HK-2 (cell line): ENCODE results near the gene GAD2.

Experiments used
- DNase-seq: peaks from one replicate; pipeline ENCODE4 v3.0.0-alpha.2; 2018; ENCODE audit not compliant: unreplicated experiment

The GAD2 gene

DNA sequence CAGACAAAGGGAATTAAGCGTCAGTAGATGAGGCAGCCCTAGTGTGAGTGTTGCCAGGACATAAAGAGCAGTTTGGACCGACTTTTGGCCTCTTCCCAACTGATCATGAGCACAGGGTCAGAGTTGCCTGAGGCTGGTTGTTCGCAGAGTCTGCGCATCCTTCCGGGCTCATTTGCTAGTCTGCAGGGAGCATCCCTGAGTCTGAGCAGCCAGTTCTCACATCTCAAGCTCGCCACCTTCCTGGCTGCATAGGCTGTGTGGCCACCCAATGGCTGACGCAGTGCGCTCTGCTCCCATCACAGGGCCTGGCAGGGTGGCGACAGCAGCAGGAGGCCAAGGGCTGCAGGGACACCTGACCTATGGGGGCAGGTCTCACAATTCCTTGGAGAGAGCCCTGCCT is 5.0 kb downstream of the GAD2 start:
- DNase-seq = no peak

- no peak for DNase-seq
Observed at GRCh38 chr10:26222563-26222962, 6.0 kb downstream of the GAD2 start.

DNA sequence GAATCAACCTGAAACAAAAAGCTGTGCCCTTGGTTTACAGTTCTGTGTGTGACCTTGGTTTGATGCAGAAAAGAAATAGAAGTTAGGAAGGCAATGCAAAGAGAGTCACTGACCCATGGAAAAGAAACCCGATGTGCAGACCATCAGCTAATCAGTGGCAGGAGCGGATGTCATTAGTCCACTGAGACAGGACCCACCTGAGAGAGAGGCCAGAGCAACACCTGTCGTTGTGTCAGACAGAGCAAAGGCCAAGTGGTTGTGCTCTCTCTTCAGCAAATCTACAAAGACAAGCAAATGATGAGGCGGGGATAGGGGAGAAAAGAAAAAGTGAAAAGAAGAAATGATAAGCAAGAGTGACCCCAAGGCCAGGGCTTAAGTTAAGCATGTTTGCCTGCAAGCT is 8.7 kb downstream of the GAD2 start:
- no peak for DNase-seq

DNA sequence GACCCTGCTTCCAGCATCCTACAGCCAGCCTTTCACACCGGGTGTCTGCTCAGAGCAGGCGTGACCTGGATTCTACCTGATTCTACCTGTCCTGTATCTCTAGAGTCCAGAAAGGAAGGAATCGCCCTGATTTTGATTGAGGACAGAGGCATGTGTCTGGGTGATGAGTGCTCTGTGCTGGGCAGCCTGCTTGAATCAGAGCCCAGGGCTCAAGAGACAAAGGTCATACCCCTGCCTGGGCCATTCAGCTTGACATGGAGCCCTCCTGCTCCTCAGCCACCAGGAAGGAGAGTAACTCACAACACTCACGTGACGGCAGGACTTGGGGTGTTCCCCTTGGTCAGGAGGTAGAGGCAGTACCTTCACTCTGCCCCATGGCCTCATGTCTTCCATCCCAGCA is 11.2 kb downstream of the GAD2 start:
- no peak for DNase-seq

DNA sequence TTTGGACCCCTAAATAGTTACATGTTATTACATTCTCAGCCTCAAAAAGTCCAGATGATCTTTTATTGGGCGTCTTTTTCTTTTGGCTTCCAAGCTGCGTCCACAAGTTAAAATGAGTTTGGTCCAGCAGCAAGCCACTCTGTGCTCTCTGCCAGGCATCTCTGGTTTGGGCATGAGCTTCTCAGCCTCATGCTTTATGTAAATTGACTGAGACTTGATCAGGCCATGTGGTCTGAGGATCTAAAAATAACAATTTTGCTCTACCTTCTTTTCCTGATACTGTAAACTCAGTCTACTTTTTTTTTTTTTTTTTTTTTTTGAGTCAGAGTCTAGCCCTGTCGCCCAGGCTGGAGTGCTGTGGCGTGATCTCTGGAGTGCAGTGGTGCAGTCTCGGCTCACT is 15.6 kb downstream of the GAD2 start:
- DNase-seq = no peak

- no peak for DNase-seq
Observed at GRCh38 chr10:26235761-26236160, 19.2 kb downstream of the GAD2 start.

GRCh38 chr10:26238378-26238777 is 21.8 kb downstream of the GAD2 start:
- DNase-seq = no peak

DNA sequence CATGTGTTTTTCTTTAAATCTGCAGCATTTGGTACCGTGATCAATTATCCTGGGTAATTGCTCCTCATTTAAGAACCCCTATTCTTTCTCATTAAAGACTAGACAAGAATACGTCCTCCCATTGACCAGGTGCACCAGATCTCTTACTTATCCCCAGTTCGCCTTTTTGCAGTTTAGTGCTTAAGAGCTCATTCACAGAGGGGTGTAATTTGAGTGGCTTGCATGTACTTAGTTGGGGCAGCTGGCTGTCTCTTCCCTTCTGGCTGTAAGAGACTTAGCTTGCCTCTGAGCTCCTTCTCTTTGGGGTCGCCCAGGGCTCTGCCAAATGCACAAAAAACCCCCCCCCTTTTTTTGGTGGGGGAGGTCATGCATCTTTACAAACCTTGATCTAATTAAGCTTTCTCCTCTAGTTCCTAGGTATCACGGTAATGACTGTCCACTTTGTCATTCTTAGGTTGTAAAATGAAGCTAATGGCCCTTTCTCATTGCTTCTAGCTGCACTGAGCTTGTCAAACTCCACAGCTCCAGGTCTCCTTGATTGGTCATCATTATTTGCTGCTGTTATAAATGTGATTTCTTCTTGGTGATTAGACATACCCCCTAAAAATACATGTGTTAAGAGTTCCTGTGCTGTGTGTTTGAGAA is 26.3 kb downstream of the GAD2 start:
- no peak for DNase-seq

GRCh38 chr10:26243351-26243720 is 26.8 kb downstream of the GAD2 start:
- DNase-seq = no peak

GRCh38 chr10:26249681-26250080 is 33.1 kb downstream of the GAD2 start:
- DNase-seq = no peak

DNA sequence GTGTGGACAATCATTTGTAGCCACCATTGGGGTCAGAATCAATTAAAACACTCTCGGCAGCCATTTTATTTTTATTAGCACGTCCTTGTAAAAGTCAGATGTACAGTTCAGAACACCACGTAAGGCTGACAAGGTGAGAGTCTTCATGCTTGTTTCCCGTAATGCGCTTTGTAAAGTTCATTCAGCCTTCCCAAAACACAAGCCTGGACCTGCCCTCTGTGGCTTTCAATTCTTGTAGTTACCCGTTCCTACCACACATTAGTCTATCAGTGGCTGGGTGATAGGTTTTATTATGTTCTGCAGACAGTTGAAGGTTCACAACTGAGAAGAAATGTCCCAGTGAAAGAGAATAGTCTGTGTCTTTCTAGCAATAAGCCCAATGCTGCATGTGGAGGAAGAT is 35.4 kb downstream of the GAD2 start:
- DNase-seq = no peak

- no peak for DNase-seq
Observed at GRCh38 chr10:26254616-26255015, 38.0 kb downstream of the GAD2 start.

GRCh38 chr10:26259341-26259740 is 42.8 kb downstream of the GAD2 start:
- DNase-seq = no peak

DNA sequence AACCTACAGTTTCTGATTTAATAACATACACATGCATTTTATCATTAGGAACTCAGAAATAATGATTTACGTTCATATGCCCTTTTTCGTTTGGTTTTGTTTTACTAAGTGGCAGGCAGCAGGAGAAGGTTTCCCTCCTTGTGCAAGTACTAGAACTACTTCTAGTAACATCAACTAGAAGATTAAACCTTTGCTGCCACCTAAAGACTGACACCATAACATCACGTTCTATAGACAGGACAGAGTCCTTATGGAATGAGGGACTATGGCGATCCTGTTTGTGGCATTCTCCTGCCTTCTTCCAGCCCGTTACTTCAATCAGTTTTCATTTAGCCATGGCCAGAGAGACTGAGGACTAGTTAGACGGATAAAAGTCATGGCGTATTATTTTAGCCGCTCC is 53.2 kb downstream of the GAD2 start:
- DNase-seq = no peak

DNA sequence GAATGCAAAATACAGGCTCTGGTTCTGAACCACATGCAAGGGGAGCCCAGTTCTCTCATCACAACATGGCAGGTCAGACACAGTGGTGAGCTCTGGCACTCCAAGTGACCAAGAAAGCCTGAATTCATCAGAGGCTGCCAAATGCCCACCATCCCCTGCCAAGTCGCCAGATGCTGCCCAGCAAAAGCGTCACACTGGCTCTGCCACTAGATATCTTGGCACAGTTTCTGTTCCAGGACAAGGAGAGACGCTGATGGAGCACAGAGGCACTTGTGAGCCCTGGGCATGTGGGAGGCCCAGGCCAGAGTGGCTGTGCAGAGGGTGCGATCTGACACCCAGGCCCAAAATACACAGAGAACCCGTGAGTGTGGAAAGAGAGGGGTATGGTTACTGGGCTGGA is 57.8 kb downstream of the GAD2 start:
- no peak for DNase-seq

GRCh38 chr10:26278295-26278694 is 61.7 kb downstream of the GAD2 start:
- no peak for DNase-seq

DNA sequence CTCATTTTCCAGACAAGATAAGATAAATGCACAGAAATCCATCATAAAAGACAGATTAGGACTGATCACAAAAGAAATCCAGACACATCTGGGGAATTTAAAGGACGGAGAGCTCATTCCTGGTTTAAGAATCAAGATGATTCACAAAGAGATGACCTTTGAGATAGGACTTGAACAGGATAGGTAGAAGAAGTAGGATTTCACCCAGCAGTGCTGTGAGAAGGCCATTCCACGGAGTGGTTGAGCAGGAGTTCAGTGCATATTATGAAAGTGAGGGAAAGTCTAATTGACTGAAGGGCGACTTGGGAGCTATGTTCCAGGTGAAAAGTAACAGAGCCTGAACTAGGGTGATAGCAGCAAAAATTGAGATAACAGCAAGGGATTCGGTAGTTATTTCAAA is 73.7 kb downstream of the GAD2 start:
- no peak for DNase-seq

DNA sequence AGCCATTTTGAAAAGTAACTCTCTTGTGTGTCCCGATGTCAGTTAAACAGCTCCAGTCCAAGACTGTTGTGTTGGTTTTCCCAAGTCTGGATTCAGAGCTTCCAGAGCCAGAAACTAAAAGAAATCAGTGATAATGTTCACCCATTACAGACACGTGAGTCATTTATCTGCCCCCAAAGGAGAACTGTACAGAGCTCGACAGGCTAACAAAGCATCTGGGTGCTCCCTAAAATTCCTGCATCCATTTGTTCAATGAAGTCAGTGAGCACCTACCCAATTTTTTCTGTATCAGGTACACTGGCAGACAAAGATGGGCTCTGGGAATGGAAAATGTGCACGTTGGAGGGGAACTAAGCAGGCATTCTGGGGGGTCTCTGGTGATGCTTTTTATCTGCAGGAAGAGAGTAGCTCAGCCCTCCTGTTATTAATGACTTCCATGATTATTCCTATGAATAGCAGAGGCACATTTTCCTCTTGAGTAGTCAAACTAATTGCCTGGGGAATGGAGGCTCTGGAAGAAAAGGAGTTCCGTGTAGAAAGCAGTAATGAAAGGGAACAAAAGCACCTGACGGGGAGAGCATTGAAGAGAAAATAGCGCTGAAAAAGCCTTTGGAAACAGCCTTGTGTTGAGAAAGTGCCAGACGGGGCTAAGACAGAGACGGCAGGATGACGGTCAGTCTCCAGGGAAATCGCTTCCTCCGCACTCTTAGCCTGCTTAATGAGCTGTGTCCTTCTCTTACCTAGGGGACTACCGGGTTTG is 75.3 kb downstream of the GAD2 start:
- DNase-seq = no peak

DNA sequence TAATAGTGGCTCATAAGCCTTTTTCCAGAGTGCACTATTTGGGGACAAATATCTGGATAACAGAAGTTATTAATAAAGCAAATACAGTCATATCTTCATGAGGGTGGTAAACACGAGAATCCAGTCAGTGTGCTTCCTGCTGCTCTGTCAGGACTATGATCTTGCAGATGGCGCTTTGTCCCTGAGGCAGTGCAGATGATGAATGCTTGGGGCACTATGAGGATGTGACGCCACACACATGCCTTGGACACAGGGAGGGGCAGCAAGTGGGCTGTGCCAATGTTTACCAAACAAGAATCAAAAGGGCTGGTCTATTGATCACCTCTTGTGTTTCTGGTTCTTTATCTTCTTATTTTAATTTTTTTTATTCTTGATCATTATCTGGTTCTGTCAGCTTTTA is 79.8 kb downstream of the GAD2 start:
- DNase-seq = no peak

DNA sequence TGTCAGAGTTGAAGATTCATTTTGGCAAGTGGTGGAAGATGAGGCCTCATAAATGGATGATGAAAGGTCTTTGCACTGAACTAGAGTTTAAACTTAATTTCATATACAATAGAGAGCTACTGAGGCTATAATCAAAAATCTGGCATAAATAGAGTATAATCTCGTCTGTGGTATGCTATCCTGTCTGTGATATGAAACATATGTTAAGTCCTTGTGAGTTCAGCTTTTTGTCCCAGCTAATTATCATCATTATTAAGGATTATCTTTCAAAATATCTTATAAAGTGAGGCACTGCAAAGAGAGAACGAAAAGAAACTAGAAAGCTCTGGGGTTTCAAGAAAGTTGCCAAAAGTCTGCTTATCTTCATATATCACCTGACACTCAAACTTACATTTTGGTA is 83.4 kb downstream of the GAD2 start:
- no peak for DNase-seq

DNA sequence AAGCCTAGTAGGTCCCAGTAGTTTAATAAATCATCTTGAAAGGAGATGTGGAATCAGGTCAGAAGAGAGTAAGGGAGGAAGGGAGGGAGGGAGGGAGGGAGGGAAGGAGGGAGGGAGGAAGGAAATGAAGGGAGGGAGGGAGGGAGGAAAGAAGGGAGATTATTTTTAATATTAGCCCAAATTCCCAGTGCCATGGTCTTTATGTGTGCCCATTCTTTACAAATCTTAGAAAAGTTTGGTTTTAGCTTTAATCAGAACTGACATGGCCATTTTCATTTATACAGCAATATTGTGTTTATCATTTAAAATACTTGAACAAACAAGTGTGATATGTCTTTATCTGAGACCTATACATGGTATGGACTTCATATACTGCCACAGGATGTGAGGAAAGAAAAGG is 86.8 kb downstream of the GAD2 start:
- no peak for DNase-seq

DNA sequence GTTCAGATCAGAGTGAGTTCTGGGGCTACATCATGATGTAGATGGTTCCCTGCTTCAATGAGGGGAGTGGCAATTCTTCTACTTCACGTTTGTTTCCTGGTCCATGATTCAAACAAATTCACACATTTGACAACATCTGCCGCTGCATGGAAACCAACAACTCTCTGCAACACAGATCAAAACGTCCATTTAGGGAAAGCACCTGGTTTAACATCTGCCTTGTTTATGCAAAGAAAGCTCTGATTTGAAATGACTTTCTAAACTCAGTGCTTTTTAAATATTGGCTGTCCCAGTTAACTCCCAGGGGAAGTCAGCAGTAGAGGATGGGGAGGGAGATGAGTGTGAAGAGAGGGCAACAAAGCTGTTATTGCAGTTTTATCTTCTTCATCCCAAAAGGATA is 93.8 kb downstream of the GAD2 start:
- DNase-seq = no peak

- no peak for DNase-seq
Observed at GRCh38 chr10:26311383-26311940, 94.9 kb downstream of the GAD2 start.
